Hepatocyte (in vitro differentiated cells): ENCODE data around the gene RSPRY1.

ENCODE experiments used
- EZH2 ChIP-seq: fragments of 200-600 bp; sonication (generic); IDR thresholded peaks from 2 replicates; pipeline ENCODE4 v1.6.1; 2016; ENCODE audit warnings: antibody characterized with exemption, mild to moderate bottlenecking, borderline replicate concordance
- TF ChIP-seq, protein P1 (sequence below): fragments of 200-600 bp; sonication (generic); IDR thresholded peaks from 2 replicates; pipeline ENCODE4 v1.5.1; 2016; ENCODE audit warnings: antibody characterized with exemption, mild to moderate bottlenecking; ENCODE audit not compliant: poor library complexity

DNA sequence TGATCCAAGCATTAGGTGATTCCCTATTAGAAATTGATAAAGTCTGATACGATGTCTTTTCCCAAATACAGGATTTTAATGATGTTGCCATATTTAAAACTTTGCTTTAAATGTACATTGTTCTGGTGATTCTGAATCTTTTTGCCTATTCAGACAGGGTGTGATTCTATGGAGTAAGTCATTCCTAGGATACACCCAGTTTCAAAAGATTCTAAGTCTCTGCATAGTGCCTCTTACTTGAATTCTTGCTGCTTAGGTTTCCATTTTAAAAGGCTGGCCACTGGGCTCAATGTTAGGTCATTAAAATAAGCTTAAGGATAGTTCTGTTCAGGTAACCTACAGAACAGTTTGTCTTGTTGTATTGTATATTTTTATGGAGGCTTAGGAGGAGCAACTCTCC lies 36.9 kb downstream of the RSPRY1 start:
- TF ChIP-seq, protein P1, sequence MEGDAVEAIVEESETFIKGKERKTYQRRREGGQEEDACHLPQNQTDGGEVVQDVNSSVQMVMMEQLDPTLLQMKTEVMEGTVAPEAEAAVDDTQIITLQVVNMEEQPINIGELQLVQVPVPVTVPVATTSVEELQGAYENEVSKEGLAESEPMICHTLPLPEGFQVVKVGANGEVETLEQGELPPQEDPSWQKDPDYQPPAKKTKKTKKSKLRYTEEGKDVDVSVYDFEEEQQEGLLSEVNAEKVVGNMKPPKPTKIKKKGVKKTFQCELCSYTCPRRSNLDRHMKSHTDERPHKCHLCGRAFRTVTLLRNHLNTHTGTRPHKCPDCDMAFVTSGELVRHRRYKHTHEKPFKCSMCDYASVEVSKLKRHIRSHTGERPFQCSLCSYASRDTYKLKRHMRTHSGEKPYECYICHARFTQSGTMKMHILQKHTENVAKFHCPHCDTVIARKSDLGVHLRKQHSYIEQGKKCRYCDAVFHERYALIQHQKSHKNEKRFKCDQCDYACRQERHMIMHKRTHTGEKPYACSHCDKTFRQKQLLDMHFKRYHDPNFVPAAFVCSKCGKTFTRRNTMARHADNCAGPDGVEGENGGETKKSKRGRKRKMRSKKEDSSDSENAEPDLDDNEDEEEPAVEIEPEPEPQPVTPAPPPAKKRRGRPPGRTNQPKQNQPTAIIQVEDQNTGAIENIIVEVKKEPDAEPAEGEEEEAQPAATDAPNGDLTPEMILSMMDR = no peak
- TF ChIP-seq EZH2 = no peak
